Measurements from ENCODE around the gene TASP1.

TASP1 gene

GRCh38 chr20:13554076-13554475 lies 84.7 kb downstream of the TASP1 start:
- no peak for TF ChIP-seq Cebpa-rat (IDR thresholded peaks at IDR 0.05)
- Histone ChIP-seq H4K20me1 (no peaks in the 10 kb centered on the region), H3K9me3 (replicated peaks in 1 of 11) (no peaks in the 10 kb centered on the region), H3K4me2 (no peak overlapping the region), H3K27ac (no peak overlapping the region), H3K9ac (no peak overlapping the region), H3K4me3 (no peak overlapping the region), H3K4me1 (no peaks in the 10 kb centered on the region), H3K36me3 (peaks cover 16 to 59% (median 37%) of the 10 kb centered on the region in 11 experiments; a peak in 17 of 22 replicates), H3K27me3 (no peaks in the 10 kb centered on the region)

GRCh38 chr20:13552061-13552460 lies 86.7 kb downstream of the TASP1 start:
- Histone ChIP-seq H3K4me3 (no peak overlapping the region), H3K9me3 (replicated peaks in 1 of 11) (no peaks in the 10 kb centered on the region), H3K27me3 (no peaks in the 10 kb centered on the region), H4K20me1 (peaks cover 0 to 8% (median 0%) of the 10 kb centered on the region in 11 experiments; a peak in 1 of 22 replicates), H3K4me1 (no peaks in the 10 kb centered on the region), H3K36me3 (peaks cover 6 to 44% (median 30%) of the 10 kb centered on the region in 11 experiments; a peak in 15 of 22 replicates), H3K4me2 (no peak overlapping the region), H3K9ac (no peak overlapping the region), H3K27ac (no peak overlapping the region)
- TF ChIP-seq Cebpa-rat (IDR thresholded peaks at IDR 0.05): no peak

- no peak overlapping the region for H3K4me2 ChIP-seq
- TF ChIP-seq Cebpa-rat (IDR thresholded peaks at IDR 0.05): no peak
- peaks cover 0 to 26% (median 12%) of the 10 kb centered on the region in 11 experiments; a peak in 11 of 22 replicates for H3K36me3 ChIP-seq
- H3K4me1 ChIP-seq: no peaks in the 10 kb centered on the region
- no peak overlapping the region for H3K4me3 ChIP-seq
- H3K9me3 ChIP-seq (replicated peaks in 1 of 11): no peaks in the 10 kb centered on the region
- H3K9ac ChIP-seq: no peak overlapping the region
- H3K27me3 ChIP-seq: no peaks in the 10 kb centered on the region
- H4K20me1 ChIP-seq: peaks cover 0 to 8% (median 0%) of the 10 kb centered on the region in 11 experiments; a peak in 1 of 22 replicates
- no peak overlapping the region for H3K27ac ChIP-seq
These were observed 89.3 kb downstream of the TASP1 start for GRCh38 chr20:13549451-13549850.

- no peaks in the 10 kb centered on the region for H3K27me3 ChIP-seq
- peaks cover 0 to 9% (median 3%) of the 10 kb centered on the region in 11 experiments; a peak in 7 of 22 replicates for H3K36me3 ChIP-seq
- no peaks in the 10 kb centered on the region for H3K9me3 ChIP-seq (replicated peaks in 1 of 11)
- H3K9ac ChIP-seq: no peak overlapping the region
- H3K4me3 ChIP-seq: no peak overlapping the region
- no peak overlapping the region for H3K4me2 ChIP-seq
- H3K27ac ChIP-seq: no peak overlapping the region
- H3K4me1 ChIP-seq: no peaks in the 10 kb centered on the region
- peaks cover 0 to 8% (median 0%) of the 10 kb centered on the region in 11 experiments; a peak in 1 of 22 replicates for H4K20me1 ChIP-seq
- no peak for TF ChIP-seq Cebpa-rat (IDR thresholded peaks at IDR 0.05)
These were observed 92.1 kb downstream of the TASP1 start for GRCh38 chr20:13546497-13547131.

GRCh38 chr20:13545790-13546189 lies 92.9 kb downstream of the TASP1 start:
- H3K9ac ChIP-seq: no peak overlapping the region
- no peaks in the 10 kb centered on the region for H3K9me3 ChIP-seq (replicated peaks in 1 of 11)
- no peak for TF ChIP-seq Cebpa-rat (IDR thresholded peaks at IDR 0.05)
- H3K36me3 ChIP-seq: peaks cover 0 to 7% (median 0%) of the 10 kb centered on the region in 11 experiments; a peak in 4 of 22 replicates
- no peak overlapping the region for H3K4me2 ChIP-seq
- H3K27me3 ChIP-seq: no peaks in the 10 kb centered on the region
- H4K20me1 ChIP-seq: peaks cover 0 to 8% (median 0%) of the 10 kb centered on the region in 11 experiments; a peak in 1 of 22 replicates
- H3K4me1 ChIP-seq: no peaks in the 10 kb centered on the region
- H3K27ac ChIP-seq: no peak overlapping the region
- no peak overlapping the region for H3K4me3 ChIP-seq

GRCh38 chr20:13543783-13544182 lies 94.9 kb downstream of the TASP1 start:
- H3K9ac ChIP-seq: no peak overlapping the region
- TF ChIP-seq Cebpa-rat (IDR thresholded peaks at IDR 0.05): no peak
- H3K4me2 ChIP-seq: no peak overlapping the region
- no peaks in the 10 kb centered on the region for H3K9me3 ChIP-seq (replicated peaks in 1 of 11)
- H3K27ac ChIP-seq: no peak overlapping the region
- peaks cover 0 to 4% (median 0%) of the 10 kb centered on the region in 11 experiments; a peak in 1 of 22 replicates for H3K36me3 ChIP-seq
- H3K27me3 ChIP-seq: no peaks in the 10 kb centered on the region
- H4K20me1 ChIP-seq: peaks cover 0 to 7% (median 0%) of the 10 kb centered on the region in 11 experiments; a peak in 1 of 22 replicates
- H3K4me3 ChIP-seq: no peak overlapping the region
- no peaks in the 10 kb centered on the region for H3K4me1 ChIP-seq

- Histone ChIP-seq H4K20me1 (no peaks in the 10 kb centered on the region; a peak in 1 of 22 replicates), H3K36me3 (peaks cover 11 to 43% (median 22%) of the 10 kb centered on the region in 11 experiments; a peak in 19 of 22 replicates), H3K9ac (no peak overlapping the region)
These were observed 103.1 kb downstream of the TASP1 start for GRCh38 chr20:13535627-13536026.

GRCh38 chr20:13533946-13534345 lies 104.8 kb downstream of the TASP1 start:
- no peaks in the 10 kb centered on the region for H3K9me3 ChIP-seq (replicated peaks in 1 of 11)
- no peak overlapping the region for H3K9ac ChIP-seq
- H3K27me3 ChIP-seq: no peaks in the 10 kb centered on the region
- no peak overlapping the region for H3K4me3 ChIP-seq
- H3K27ac ChIP-seq: no peak overlapping the region
- no peak for TF ChIP-seq Cebpa-rat (IDR thresholded peaks at IDR 0.05)
- no peak overlapping the region for H3K4me2 ChIP-seq
- H4K20me1 ChIP-seq: no peaks in the 10 kb centered on the region; a peak in 1 of 22 replicates
- peaks cover 17 to 59% (median 24%) of the 10 kb centered on the region in 11 experiments; a peak in 19 of 22 replicates for H3K36me3 ChIP-seq
- H3K4me1 ChIP-seq: no peaks in the 10 kb centered on the region

More at GRCh38 chr20:13535627-13536026, 103.1 kb downstream of the TASP1 start:
- TF ChIP-seq Cebpa-rat (IDR thresholded peaks at IDR 0.05): 0 out of 22 replicates have a peak, but pooled peaks of 1 of the 11 experiments have one; percentile 20
- Histone ChIP-seq H3K4me1 (no peaks in the 10 kb centered on the region), H3K27me3 (no peaks in the 10 kb centered on the region), H3K4me3 (no peak overlapping the region), H3K9me3 (replicated peaks in 1 of 11) (no peaks in the 10 kb centered on the region), H3K4me2 (no peak overlapping the region), H3K27ac (no peak overlapping the region)

- Histone ChIP-seq H3K4me3 (no peak overlapping the region), H3K9ac (no peak overlapping the region), H4K20me1 (no peaks in the 10 kb centered on the region), H3K27ac (no peak overlapping the region), H3K9me3 (replicated peaks in 1 of 11) (no peaks in the 10 kb centered on the region), H3K27me3 (no peaks in the 10 kb centered on the region), H3K36me3 (peaks cover 38 to 97% (median 57%) of the 10 kb centered on the region in 11 experiments), H3K4me1 (no peaks in the 10 kb centered on the region), H3K4me2 (no peak overlapping the region)
- no peak for TF ChIP-seq Cebpa-rat (IDR thresholded peaks at IDR 0.05)
These were observed 108.6 kb downstream of the TASP1 start for GRCh38 chr20:13530146-13530545.
